HEK293 (cell line): ENCODE data around the gene METTL24.

ENCODE experiments used
- CTCF ChIA-PET: fragments of 350-600 bp; formaldehyde crosslinking; extraction: SDS; loops from one replicate; lab custom pipeline; 2021; ENCODE audit warnings: antibody characterized with exemption; lab: Yijun Ruan, JAX
- POLR2A ChIA-PET: fragments of 300-600 bp; formaldehyde crosslinking; extraction: SDS; loops from one replicate; lab custom pipeline; 2020; ENCODE audit warnings: antibody characterized with exemption, inconsistent platforms; lab: Yijun Ruan, JAX
- H3K27ac ChIP-seq: fragments of 200-500 bp; sonication (Bioruptor generic); 2 replicates; pipeline ENCODE4 v1.5.1; 2014; ENCODE audit warnings: low read depth, low read length, control low read depth, inconsistent platforms; ENCODE audit errors: extremely low read depth
- H3K36me3 ChIP-seq, 2 experiments: fragments of 200-500 bp in 1 of 2; sonication (Bioruptor generic) in 1 of 2; 1 replicate in 1 of 2; 2 replicates in 1 of 2; pipeline ENCODE4 v1.5.1; 2014 to 2017; ENCODE audit warnings: inconsistent platforms in 2 of 2, low read length in 2 of 2; ENCODE audit not compliant: control insufficient read depth in 2 of 2, insufficient read depth in 1 of 2
- H3K4me1 ChIP-seq: fragments of 200-500 bp; sonication (Bioruptor generic); 2 replicates; pipeline ENCODE4 v1.5.1; 2014; ENCODE audit warnings: mild to moderate bottlenecking, low read length, inconsistent platforms; ENCODE audit not compliant: control insufficient read depth, insufficient read depth
- H3K4me3 ChIP-seq: 2 replicates; pipeline ENCODE4 v1.5.1; 2011; ENCODE audit warnings: low read depth, mild to moderate bottlenecking, control low read depth, low read length, moderate library complexity
- H3K9me3 ChIP-seq: fragments of 200-500 bp; sonication (Bioruptor generic); 2 replicates; pipeline ENCODE4 v1.5.1; 2014; ENCODE audit warnings: low read depth, low read length, inconsistent platforms; ENCODE audit not compliant: control insufficient read depth, insufficient read depth
- BCL11A ChIP-seq: fragments of 450-650 bp; formaldehyde crosslinking; IDR thresholded peaks from 2 replicates; pipeline ENCODE4 v1.5.1; 2016; ENCODE audit warnings: low read depth, missing biosample characterization, missing genetic modification characterization
- GLI4 ChIP-seq: fragments of 450-650 bp; formaldehyde crosslinking; IDR thresholded peaks from 2 replicates; pipeline ENCODE4 v1.5.1; 2016; ENCODE audit warnings: missing biosample characterization, missing genetic modification characterization
- MEIS1 ChIP-seq: sonication (generic); formaldehyde crosslinking; IDR thresholded peaks from 2 replicates; pipeline ENCODE4 v1.8.1; 2022; ENCODE audit warnings: missing genetic modification reagents, mild to moderate bottlenecking, borderline replicate concordance
- REPIN1 ChIP-seq: fragments of 450-650 bp; formaldehyde crosslinking; IDR thresholded peaks from 2 replicates; pipeline ENCODE4 v1.5.1; 2017; ENCODE audit warnings: missing biosample characterization, missing genetic modification characterization, low read depth
- WT1 ChIP-seq: fragments of 450-650 bp; formaldehyde crosslinking; IDR thresholded peaks from 2 replicates; pipeline ENCODE4 v1.5.1; 2016; ENCODE audit warnings: missing biosample characterization, missing genetic modification characterization
- ZBTB1 ChIP-seq: fragments of 450-650 bp; formaldehyde crosslinking; IDR thresholded peaks from 2 replicates; pipeline ENCODE4 v1.5.1; 2016; ENCODE audit warnings: missing biosample characterization, missing genetic modification characterization
- ZBTB10 ChIP-seq: fragments of 450-650 bp; formaldehyde crosslinking; IDR thresholded peaks from 2 replicates; pipeline ENCODE4 v1.5.1; 2016; ENCODE audit warnings: missing biosample characterization, missing genetic modification characterization
- ZBTB11 ChIP-seq: fragments of 450-650 bp; formaldehyde crosslinking; conservative IDR thresholded peaks from 2 replicates; pipeline ENCODE4 v1.5.1; 2016; ENCODE audit warnings: low read depth, missing biosample characterization, missing genetic modification characterization
- ZFP41 ChIP-seq: fragments of 450-650 bp; formaldehyde crosslinking; IDR thresholded peaks from 2 replicates; pipeline ENCODE4 v1.5.1; 2016; ENCODE audit warnings: missing biosample characterization, missing genetic modification characterization, borderline replicate concordance
- ZNF114 ChIP-seq: fragments of 450-650 bp; formaldehyde crosslinking; IDR thresholded peaks from 2 replicates; pipeline ENCODE4 v1.5.0; 2017; ENCODE audit warnings: missing biosample characterization, missing genetic modification characterization
- ZNF239 ChIP-seq: fragments of 450-650 bp; formaldehyde crosslinking; IDR thresholded peaks from 2 replicates; pipeline ENCODE4 v1.5.1; 2016; ENCODE audit warnings: missing biosample characterization, missing genetic modification characterization
- ZNF354C ChIP-seq: fragments of 450-650 bp; formaldehyde crosslinking; IDR thresholded peaks from 2 replicates; pipeline ENCODE4 v1.5.1; 2016; ENCODE audit warnings: missing biosample characterization, missing genetic modification characterization, low read depth, borderline replicate concordance
- ZNF391 ChIP-seq: fragments of 450-650 bp; formaldehyde crosslinking; IDR thresholded peaks from 2 replicates; pipeline ENCODE4 v1.5.1; 2016; ENCODE audit warnings: low read depth, missing biosample characterization, missing genetic modification characterization, borderline replicate concordance
- ZNF449 ChIP-seq: fragments of 450-650 bp; formaldehyde crosslinking; IDR thresholded peaks from 2 replicates; pipeline ENCODE4 v1.5.1; 2017; ENCODE audit warnings: missing biosample characterization, mild to moderate bottlenecking, missing genetic modification characterization, moderate library complexity
- ZNF623 ChIP-seq: fragments of 450-650 bp; formaldehyde crosslinking; IDR thresholded peaks from 2 replicates; pipeline ENCODE4 v1.5.1; 2016; ENCODE audit warnings: missing biosample characterization, missing genetic modification characterization
- ZNF629 ChIP-seq: fragments of 450-650 bp; formaldehyde crosslinking; IDR thresholded peaks from 2 replicates; pipeline ENCODE4 v1.5.1; 2017; ENCODE audit warnings: missing biosample characterization, missing genetic modification characterization
- ZNF670 ChIP-seq: fragments of 450-650 bp; formaldehyde crosslinking; IDR thresholded peaks from 2 replicates; pipeline ENCODE4 v1.5.1; 2016; ENCODE audit warnings: missing biosample characterization, missing genetic modification characterization, low read depth
- ZNF776 ChIP-seq: fragments of 450-650 bp; formaldehyde crosslinking; IDR thresholded peaks from 2 replicates; pipeline ENCODE4 v1.5.0; 2017; ENCODE audit warnings: missing biosample characterization, missing genetic modification characterization, borderline replicate concordance

The METTL24 gene

GRCh38 chr6:110196874-110197273, 161.3 kb downstream of the METTL24 start:
- peaks cover 9 to 14% of the 10 kb centered on the region in 2 experiments; a peak in 2 of 3 replicates for H3K36me3 ChIP-seq
- POLR2A ChIA-PET = interaction anchor here (1.2 kb wide), 1 partner anchor 17 kb away, joined by 3 read pairs; the partner anchor contains the start of genes CDC40 and WASF1
- CTCF ChIA-PET = interaction anchor here (0.6 to 1.6 kb wide), 4 partner anchors 21 to 194 kb away, joined by 3 read pairs; no protein-coding TSS in a partner anchor
- TF ChIP-seq ZNF449 (tag by site-specific recombination) = no peak
- no peak for TF ChIP-seq ZBTB11 (tag by site-specific recombination)
- TF ChIP-seq ZNF354C (tag by site-specific recombination) = no peak
- TF ChIP-seq GLI4 (tag by site-specific recombination) = no peak
- TF ChIP-seq ZNF670 = no peak
- TF ChIP-seq BCL11A (tag by site-specific recombination) = no peak
- no peak for TF ChIP-seq ZNF776 (tag by site-specific recombination)
- no peak for TF ChIP-seq ZNF629 (tag by site-specific recombination)
- TF ChIP-seq MEIS1 (CRISPR knock-in tag) = no peak
- no peak for TF ChIP-seq ZNF114 (tag by site-specific recombination)
- TF ChIP-seq ZNF239 (tag by site-specific recombination) = no peak
- no peak for TF ChIP-seq ZBTB1 (tag by site-specific recombination)
- TF ChIP-seq ZNF623 (tag by site-specific recombination) = no peak
- TF ChIP-seq WT1 (tag by site-specific recombination) = no peak
- TF ChIP-seq ZNF391 (tag by site-specific recombination) = no peak
- TF ChIP-seq, all 188 proteins: peak for 0
- no peak overlapping the region for H3K4me3 ChIP-seq
- no peaks in the 10 kb centered on the region for H3K9me3 ChIP-seq
- H3K4me1 ChIP-seq = peaks cover 10% of the 10 kb centered on the region; the same call in 1 of the 2 replicates
- H3K27ac ChIP-seq = no peak overlapping the region

- peaks cover 3% of the 10 kb centered on the region; the same call in 1 of the 2 replicates for H3K4me1 ChIP-seq
- H3K9me3 ChIP-seq = no peaks in the 10 kb centered on the region
- CTCF ChIA-PET = interaction anchor here (0.6 to 1.6 kb wide), 4 partner anchors 22 to 438 kb away, joined by 3 read pairs; no protein-coding TSS in a partner anchor
- POLR2A ChIA-PET = no interaction called here
- H3K36me3 ChIP-seq = peaks cover 9 to 14% of the 10 kb centered on the region in 2 experiments; a peak in 2 of 3 replicates
- no peak overlapping the region for H3K4me3 ChIP-seq
- TF ChIP-seq ZBTB10 = no peak
- no peak for TF ChIP-seq ZFP41
- TF ChIP-seq REPIN1 (tag by site-specific recombination) = no peak
- H3K27ac ChIP-seq = no peak overlapping the region
Measured at GRCh38 chr6:110195639-110196038, 162.5 kb downstream of the METTL24 start.
